IPS DF 4.7 (cell line): ENCODE results near the gene CYP26C1.

Experiments used
- DNase-seq: peaks from one replicate; pipeline ENCODE4 v3.0.0-alpha.2; 2013; ENCODE audit warnings: low spot score; ENCODE audit errors: extremely low read depth

CYP26C1 gene

DNA sequence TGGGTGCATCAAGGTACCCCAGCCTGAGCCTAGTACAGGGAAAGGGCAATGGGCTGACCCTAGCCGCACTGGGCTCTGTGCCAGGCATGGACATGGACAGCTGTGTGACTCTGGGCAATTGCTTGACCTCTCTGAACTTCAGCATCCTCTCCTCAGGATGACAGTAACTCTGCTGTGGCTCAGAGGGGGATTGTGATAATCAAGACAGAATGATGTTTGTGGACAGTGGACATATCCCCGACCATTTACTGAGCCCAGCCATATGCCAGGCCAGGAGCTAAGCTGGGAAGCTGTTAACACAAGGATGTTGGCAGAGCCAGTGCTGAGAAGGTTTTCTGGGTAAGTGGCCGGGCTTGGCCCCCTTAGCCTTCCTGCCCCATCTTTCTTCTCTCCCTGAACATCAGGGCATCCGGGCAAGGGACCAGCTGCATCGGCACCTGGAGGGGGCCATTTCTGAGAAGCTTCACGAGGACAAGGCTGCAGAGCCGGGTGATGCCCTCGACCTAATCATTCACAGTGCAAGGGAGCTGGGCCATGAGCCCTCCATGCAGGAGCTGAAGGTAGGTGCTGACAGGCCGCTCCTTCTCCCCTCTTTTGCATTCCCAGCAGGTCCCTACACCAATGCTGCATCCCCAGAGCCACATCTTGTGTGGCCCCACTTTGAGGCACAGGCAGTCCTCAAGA, 3.5 kb downstream of the CYP26C1 start:
- DNase-seq, result no peak

DNA sequence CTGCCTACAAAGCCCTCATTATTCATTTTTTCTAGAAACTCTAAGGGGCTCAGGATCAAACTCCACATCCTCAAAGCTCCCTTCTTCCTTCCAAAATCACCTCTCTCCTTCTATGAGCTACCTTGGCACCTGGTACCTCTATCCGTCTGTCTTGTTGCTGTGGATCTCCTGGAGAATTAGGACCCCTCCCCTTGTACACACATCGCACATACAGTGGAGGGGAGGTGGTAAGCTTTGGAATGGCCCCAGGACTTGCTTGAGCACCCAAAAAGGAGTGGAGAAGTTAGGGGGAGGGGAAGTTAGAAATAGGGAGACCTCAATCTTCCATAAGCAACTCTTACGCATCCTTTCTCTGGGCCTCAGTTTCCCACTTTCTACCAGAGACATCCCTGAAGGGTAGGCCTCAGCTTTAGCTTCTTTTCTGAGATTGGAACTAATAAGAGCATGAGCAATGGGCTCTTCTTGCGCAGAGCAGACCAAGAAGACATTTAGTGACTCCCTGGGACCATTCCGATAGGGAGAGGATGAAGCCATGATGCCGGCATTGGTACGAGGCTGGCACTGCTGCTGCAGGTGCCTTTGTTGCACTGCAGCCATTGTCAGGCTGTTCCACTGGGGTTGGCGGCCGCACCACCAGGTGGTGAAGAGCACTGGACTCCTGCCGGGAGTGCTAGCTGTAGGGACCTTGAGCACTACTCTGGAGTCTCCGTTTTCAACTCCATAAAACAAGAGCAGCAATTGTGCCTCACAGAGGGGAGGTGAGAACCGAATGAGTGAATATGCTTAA, 4.5 kb downstream of the CYP26C1 start:
- no peak for DNase-seq

DNA sequence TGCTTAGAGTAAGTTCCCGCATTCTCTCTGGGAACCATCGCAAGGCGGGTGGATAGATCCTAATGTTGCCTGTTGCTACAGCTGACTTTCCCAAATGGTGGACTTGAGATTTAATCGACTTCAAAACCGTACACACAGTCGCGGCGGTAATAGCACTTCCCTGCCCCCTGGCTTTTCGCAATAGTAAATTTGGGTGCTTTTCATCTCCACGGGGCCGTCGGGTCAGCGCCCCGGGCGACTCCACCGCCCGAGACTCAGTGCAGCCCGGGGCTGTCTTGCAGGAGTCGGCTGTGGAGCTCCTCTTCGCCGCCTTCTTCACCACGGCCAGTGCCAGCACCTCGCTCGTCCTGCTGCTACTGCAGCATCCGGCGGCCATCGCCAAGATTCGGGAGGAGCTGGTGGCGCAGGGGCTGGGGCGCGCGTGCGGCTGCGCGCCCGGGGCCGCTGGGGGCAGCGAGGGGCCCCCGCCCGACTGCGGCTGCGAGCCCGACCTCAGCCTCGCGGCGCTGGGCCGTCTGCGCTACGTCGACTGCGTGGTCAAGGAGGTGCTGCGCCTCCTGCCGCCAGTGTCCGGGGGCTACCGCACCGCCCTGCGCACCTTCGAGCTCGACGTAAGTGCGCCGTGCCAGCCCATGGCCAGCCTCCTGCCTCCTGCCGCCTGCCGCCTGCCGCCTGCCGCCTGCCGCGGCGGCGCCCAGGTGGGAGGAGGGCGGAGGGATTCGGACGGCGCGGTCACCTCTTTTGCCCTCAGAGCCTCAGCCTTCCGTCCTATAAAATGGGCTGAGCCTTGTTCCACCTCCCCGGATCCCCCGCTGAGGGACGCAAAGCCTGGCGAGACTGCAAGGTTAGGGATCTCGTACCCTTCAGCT, 5.3 kb downstream of the CYP26C1 start:
- DNase-seq, result no peak

DNA sequence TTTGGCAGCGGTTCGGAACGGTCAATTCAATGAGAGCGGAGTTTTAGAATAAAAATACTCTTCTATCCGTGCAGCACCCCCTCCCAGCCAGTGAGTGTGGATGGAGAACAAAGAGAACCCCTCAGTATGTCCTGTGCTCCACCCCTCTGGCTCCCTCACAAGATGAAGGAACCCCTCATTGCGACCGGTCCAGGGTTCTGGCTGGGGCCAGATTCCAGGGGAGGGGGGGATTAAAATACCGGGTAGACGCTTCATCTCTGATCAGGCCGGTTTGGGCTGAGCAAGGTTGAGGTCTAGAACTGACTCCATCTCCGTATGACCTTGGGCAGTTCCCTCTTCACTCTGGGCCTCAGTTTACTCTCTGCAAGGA, 5.9 kb downstream of the CYP26C1 start:
- DNase-seq, result no peak

DNA sequence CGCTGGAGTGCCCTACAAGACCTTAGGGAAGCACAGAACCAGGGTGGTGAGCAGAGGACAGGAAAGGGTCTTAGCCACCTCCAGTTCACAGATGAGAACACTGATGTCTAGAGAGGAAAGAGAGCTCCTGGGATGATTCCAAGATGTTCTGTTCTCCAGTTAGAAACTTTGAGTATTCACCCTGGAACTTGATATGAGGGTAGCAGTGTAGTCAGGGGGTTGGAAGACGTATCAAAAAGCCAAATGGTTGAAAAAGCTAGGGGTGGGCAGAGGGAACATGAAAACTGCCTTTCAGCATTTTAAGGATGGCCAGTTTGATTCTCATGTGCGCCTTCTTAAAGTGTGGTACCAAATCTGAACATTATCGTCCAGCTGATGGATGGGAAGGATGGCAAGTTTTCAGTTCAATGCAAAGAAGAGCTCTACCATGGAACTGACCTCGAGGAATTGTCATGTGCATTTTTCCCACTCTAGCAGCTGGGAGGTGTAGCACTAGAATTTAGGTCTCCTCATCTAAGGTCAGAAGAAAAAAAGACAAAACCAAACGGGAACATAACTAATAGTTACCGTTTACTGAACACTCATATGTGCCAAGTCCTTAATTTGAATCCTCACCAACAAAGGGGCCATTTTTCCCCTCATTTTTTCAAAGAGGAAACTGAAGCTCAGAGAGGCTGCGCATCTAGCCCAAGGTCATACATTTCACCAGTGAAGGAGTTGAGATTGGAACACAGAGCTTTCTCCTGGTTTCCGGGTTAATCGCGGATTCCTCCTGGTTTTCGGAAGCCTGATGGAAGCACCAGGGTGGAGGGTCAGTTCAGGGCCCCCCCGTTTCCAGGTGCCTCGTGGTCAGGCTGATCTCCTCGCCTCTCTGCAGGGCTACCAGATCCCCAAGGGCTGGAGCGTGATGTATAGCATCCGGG, 7.1 kb downstream of the CYP26C1 start:
- DNase-seq, result no peak

DNA sequence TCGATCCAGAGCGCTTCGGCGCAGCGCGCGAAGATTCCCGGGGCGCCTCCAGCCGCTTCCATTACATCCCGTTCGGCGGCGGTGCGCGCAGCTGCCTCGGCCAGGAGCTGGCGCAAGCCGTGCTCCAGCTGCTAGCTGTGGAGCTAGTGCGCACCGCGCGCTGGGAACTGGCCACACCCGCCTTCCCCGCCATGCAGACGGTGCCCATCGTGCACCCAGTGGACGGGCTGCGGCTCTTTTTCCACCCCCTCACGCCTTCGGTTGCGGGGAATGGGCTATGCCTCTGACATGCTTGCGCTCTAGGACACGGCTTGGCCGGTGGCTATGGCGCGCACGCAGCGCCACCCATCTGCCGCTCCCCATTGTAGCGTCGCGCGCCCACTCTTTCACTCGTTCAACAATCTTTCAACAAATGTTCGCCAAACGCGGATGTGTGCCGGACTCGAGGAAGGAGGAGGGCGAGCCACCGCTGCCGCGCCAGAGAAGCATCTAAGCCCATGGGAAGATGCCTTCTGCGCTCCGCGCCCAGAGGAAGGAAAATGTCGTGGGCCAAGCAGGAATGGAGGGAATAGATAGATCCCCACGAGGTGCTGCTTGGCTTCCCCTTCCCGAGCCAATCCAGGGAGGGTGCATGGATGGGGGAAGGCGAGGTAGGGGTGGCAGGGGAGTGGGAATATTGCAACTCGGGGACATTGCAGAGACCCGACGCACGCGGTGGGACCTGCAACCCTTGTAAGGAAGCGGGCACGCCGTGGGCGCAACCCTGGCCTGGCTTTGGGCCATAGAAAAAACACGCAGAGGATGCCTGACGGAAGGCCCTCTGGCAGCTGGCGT, 8.0 kb downstream of the CYP26C1 start:
- DNase-seq, result no peak

DNA sequence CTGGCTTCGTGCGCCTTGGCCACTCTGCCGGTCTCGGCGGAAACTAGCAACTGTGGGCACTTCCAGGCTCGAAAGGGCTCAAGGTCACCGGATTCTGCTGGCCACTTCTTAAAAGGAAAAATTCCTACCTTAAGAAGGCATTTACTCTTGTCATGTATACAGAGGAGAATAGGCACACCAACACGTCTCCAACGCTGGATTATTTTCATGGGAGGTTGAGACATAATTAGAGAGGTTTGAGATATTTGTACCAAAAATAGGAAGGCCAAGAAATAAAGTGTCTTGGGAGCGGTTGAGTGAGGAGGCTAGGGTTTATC, 8.6 kb downstream of the CYP26C1 start:
- no peak for DNase-seq

DNA sequence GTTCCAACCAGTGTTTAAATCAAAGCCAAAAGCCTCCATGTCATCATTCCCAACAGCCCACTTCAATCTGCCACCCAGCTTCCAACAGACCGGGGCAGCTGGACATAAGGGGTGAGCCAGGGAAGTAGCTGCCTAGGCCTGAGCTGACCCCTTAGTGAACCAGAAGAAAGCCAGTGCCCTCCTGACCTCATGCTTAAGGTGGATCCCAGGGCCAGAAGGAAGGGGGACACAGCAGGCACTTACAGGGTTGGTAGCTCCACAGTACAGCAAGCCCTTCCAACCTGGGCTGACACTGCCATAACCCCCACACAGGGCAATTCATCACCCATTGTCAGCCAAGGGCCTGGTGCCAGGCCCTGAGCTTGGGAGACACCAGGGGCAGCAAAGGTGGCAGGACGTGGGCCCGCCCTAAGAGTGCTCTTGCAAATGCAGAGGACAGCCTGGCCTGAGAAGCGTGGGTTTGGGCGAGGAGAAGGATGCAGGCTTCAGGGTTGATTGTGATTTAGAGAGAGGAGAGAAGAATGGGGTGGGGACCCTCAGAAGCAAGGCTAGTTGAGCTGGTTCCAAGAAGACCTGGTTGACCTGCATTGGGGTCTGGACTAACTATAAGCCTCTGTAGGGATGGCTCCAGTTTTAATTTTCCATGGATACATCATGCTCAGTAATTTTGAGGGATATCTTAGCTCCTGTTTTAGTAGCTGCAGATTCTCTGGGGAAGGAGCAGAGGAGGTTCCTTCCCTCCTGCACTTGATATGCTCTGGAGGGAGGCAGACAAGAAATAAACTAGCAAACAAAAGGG, 10.0 kb downstream of the CYP26C1 start:
- no peak for DNase-seq

DNA sequence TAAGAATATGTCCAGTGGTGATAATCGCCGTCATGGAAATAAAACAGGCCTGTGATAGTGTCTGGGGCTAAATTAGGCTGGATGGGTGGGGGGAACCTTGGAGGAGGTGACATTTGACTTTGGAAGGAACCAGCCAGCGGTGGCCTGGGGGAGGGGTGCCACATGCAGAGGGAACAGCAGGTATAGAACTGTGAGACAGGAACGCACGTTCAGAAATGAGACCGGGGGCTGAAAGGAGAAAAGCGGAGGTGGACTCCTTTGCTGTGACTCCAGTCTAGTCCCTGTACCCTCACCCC, 10.5 kb downstream of the CYP26C1 start:
- no peak for DNase-seq

DNA sequence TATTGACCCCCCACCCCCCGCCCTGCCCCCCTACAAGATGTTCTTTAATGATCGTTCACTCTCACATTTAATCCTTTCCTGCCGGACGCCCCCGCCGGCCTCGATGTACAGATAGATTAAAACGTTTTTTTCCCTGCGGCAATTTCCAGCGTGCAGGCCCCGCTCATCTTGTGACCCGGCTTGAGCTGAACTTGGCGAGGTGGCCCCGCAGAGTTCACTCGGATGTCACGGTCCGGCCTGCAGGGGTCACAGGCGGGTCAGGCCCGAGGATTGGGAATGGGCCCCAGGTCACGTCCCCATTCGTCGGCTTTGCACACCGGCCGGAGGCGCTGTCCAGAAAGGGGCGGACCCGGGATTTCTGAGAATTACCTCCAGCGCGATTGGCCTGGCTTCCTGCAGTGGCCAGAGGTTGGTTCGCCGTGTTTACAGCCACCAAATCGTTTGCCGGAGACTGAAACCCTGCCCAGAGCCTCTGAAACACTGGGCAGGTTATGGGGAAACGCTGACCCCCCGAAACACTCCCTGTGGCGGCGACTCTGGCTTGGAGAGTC, 11.2 kb downstream of the CYP26C1 start:
- no peak for DNase-seq

DNA sequence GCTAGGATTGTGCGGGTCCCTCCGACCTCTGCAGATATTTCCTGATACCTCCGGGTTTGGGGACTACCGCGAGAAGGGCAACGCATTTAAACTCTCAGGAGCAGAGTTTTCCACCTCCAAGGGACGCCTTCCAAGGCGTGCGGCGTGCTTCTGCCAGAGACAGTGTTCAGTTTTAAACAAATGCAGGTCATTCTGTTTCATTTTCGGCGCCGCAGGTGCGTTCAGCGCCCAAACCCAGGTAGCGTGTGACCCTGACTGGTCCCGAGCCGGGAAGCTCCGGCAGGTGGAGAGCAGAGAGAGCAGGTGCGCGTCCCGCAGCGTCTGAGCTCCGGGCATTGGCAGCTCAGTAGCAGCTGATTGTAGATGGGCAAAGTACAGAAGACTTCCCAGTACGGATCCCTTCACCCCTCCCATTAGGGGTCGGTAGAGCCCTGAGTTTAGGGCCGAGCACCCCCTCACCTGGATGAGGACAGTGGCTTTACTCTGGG, 11.7 kb downstream of the CYP26C1 start:
- no peak for DNase-seq

DNA sequence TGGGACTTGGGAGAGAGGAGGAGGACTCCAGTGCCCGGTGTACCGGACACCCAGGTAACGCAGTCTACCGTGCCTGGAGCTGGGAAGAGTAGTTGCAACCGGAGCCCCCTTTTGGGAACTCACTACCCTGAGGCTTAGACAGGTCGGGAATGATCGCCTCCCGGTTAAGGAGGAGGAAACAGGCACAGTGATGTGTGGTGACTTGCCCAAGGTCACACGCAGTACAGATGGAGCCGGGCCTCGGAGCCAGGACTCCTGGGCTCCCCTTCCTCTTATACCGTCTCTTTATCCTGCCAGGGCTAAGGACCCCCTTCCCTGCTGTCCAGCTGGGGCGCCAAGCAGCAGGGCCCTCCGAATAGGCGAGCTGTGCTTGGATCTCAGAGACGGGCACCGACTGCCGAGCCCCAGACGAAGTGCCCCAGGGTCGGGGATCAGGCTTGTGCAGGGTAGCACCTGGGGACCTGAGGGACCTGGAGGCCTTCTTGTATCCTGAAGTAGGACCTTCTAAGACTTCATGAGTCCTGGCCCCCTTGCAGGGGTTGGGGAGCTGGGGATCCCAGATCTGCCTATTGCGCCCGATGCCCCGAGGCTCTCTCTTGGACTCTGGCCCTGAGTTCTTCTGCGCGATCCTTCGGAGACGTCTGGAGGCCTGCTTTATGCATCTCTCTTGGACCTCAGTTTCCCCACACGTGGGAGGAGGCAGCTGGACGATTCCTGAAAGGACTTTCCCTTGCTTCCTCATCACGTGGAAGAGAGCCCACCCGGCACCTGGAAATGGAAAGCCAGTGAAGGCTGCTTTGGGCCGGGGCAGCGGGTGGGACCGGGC, 12.3 kb downstream of the CYP26C1 start:
- DNase-seq, result no peak

DNA sequence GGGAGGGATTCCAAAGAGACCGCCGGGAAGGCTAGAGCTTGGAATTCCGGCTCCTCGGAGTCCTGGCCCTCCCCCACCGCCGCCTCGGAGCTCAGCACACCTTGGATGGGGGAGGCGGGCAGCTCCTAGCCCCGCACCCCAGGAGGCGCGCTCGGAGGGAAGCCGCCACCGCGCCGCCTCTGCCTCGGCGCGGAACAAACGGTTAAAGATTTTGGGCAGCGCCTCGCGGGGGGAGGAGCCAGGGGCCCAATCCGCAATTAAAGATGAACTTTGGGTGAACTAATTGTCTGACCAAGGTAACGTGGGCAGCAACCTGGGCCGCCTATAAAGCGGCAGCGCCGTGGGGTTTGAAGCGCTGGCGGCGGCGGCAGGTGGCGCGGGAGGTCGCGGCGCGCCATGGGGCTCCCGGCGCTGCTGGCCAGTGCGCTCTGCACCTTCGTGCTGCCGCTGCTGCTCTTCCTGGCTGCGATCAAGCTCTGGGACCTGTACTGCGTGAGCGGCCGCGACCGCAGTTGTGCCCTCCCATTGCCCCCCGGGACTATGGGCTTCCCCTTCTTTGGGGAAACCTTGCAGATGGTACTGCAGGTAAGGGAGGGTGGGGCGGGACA, 13.0 kb downstream of the CYP26C1 start, which contains the start of gene CYP26A1:
Gene CYP26A1 (plus strand): TSS at position 355 of the 608 bp plus-strand sequence. CDS start 42 bp downstream, at position 397.
- no peak for DNase-seq

DNA sequence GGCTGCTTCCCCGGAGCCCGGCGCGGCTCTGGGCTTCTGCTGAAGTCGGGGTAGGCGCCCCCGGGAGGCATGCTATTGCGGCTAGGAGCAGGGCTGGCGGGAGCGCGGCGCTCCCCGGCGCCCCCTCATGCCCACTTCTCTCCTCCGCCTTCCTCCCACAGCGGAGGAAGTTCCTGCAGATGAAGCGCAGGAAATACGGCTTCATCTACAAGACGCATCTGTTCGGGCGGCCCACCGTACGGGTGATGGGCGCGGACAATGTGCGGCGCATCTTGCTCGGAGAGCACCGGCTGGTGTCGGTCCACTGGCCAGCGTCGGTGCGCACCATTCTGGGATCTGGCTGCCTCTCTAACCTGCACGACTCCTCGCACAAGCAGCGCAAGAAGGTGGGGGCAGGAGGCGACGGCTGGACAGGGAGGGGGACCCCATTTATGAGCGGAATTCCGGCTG, 13.6 kb downstream of the CYP26C1 start:
- no peak for DNase-seq

DNA sequence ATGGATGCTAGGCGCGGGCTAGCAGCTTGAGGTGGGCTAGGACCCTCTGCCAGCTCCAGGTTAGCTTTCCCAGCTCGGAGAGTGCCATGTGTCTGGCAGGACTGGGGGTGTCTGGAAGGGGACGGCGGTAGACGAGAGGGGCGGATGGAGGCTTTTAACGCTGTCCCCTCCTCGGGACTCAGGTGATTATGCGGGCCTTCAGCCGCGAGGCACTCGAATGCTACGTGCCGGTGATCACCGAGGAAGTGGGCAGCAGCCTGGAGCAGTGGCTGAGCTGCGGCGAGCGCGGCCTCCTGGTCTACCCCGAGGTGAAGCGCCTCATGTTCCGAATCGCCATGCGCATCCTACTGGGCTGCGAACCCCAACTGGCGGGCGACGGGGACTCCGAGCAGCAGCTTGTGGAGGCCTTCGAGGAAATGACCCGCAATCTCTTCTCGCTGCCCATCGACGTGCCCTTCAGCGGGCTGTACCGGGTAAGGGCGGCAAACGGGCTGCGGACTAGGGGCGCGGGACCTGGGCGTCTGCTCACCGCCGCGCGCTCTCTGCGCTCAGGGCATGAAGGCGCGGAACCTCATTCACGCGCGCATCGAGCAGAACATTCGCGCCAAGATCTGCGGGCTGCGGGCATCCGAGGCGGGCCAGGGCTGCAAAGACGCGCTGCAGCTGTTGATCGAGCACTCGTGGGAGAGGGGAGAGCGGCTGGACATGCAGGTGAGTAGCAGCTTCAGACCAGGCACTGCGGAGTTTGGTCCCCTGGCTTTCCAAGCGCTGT, 14.2 kb downstream of the CYP26C1 start:
- no peak for DNase-seq

DNA sequence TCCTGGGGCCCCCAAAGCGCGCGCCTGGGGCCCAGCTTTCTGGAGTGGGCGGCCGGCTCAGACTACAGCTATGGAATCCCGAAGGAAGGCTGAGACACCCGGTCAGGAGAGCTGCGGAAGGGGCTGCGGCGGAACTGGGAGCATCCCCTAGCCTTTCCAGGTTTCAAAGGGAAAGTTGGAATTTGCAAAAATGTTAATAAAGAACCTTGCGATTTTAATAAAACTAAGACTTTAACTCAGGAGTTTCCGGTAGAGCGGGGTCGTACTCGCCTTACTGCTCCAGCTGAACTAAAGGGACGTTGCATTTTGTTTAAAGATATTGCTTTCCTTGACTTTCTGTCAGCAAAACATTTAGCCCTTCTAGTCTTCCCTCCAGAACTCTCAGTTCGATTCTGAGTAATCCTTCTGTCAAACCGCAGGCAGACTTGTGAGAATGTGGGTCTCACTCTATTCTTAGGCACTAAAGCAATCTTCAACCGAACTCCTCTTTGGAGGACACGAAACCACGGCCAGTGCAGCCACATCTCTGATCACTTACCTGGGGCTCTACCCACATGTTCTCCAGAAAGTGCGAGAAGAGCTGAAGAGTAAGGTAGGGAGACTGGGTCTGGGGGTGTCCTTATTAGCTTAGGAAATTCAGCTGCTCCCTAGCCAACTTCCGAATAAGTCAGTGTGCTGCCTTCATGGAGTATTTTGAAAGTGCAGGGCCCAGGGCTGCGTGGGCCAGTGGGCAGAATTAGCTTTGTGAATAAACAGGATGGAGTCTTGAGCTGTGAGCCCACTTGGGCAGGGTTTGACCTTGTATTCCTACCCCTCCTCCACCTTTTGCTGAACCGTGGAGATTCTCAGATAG, 15.0 kb downstream of the CYP26C1 start:
- DNase-seq, result no peak
